ENCODE results near the gene NFIA.

DNA sequence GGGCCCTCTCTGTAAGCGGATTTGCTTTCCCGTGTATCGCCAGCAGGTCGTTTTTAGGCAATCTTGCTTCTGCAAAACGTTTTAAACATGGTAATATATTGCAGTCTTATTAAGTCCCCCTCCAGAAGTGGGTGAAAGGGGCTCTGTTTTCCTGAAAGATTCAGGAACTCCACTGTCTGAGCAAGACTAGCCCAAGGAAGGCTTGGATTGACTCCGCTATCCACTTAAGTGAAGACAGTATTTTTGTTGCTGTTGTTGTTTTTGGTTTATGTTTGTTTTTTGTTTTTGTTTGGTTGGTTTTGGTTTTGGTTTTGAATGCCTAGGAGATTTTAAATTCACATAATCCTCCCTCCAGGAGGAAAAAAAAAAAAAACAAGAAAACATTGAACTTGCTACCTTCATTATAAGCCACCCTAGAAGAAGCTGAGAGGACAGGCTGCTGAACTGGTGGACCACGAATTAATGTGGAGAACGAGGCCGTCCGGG lies 29.1 kb upstream of the NFIA start:
- TF ChIP-seq, protein P1, sequence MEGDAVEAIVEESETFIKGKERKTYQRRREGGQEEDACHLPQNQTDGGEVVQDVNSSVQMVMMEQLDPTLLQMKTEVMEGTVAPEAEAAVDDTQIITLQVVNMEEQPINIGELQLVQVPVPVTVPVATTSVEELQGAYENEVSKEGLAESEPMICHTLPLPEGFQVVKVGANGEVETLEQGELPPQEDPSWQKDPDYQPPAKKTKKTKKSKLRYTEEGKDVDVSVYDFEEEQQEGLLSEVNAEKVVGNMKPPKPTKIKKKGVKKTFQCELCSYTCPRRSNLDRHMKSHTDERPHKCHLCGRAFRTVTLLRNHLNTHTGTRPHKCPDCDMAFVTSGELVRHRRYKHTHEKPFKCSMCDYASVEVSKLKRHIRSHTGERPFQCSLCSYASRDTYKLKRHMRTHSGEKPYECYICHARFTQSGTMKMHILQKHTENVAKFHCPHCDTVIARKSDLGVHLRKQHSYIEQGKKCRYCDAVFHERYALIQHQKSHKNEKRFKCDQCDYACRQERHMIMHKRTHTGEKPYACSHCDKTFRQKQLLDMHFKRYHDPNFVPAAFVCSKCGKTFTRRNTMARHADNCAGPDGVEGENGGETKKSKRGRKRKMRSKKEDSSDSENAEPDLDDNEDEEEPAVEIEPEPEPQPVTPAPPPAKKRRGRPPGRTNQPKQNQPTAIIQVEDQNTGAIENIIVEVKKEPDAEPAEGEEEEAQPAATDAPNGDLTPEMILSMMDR (tag by site-specific recombination; IDR thresholded peaks at IDR 0.05), result no peak
- TF ChIP-seq, protein P2, sequence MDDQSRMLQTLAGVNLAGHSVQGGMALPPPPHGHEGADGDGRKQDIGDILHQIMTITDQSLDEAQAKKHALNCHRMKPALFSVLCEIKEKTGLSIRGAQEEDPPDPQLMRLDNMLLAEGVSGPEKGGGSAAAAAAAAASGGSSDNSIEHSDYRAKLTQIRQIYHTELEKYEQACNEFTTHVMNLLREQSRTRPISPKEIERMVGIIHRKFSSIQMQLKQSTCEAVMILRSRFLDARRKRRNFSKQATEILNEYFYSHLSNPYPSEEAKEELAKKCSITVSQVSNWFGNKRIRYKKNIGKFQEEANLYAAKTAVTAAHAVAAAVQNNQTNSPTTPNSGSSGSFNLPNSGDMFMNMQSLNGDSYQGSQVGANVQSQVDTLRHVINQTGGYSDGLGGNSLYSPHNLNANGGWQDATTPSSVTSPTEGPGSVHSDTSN (CRISPR knock-in tag; IDR thresholded peaks at IDR 0.05), result no peak
- TF ChIP-seq ZNF792 (tag by site-specific recombination; IDR thresholded peaks at IDR 0.05) (no peak), ZSCAN16 (tag by site-specific recombination; IDR thresholded peaks at IDR 0.05) (no peak)

Measured in HEK293 (cell line).